Mesendoderm (in vitro differentiated cells): ENCODE results near the gene TRIM37. TPM values are rescaled to one million over a fixed set of nuclear protein-coding genes. Genes with fewer than 3 reads are reported as not detected.
A peak's percentile ranks its signal among the peaks of the same experiment; 100 is the strongest.

Experiments used
- DNase-seq: peaks from one replicate; pipeline ENCODE4 v3.0.0; 2013
- H2AK5ac ChIP-seq: 2 replicates; pipeline ENCODE4 v1.6.1; 2013; ENCODE audit warnings: low read length, inconsistent platforms
- H2BK120ac ChIP-seq: 2 replicates; pipeline ENCODE4 v1.6.1; 2013; ENCODE audit warnings: low read depth, mild to moderate bottlenecking, low read length, moderate library complexity, mixed read lengths
- H2BK15ac ChIP-seq: replicated peaks from 2 replicates; pipeline ENCODE4 v1.6.1; 2013; ENCODE audit warnings: low read depth, mild to moderate bottlenecking, moderate library complexity
- H2BK5ac ChIP-seq: 2 replicates; pipeline ENCODE4 v1.6.1; 2013; ENCODE audit warnings: low read length, inconsistent platforms
- H3K18ac ChIP-seq: 2 replicates; pipeline ENCODE4 v1.6.1; 2013; ENCODE audit warnings: mild to moderate bottlenecking, low read length, mixed read lengths
- H3K23ac ChIP-seq: one replicate; pipeline ENCODE4 v1.6.1; 2013; ENCODE audit warnings: low read length
- H3K27ac ChIP-seq: 2 replicates; pipeline ENCODE4 v1.5.1; 2013; ENCODE audit warnings: low read depth, mild to moderate bottlenecking, inconsistent platforms, low read length, moderate library complexity
- H3K27me3 ChIP-seq: 2 replicates; pipeline ENCODE4 v1.6.1; 2013; ENCODE audit warnings: low read length, control low read depth, mild to moderate bottlenecking, inconsistent platforms; ENCODE audit not compliant: insufficient read depth, poor library complexity
- H3K36me3 ChIP-seq: 2 replicates; pipeline ENCODE4 v1.6.1; 2013; ENCODE audit warnings: low read length, inconsistent platforms; ENCODE audit not compliant: control insufficient read depth, insufficient read depth
- H3K4ac ChIP-seq: one replicate; pipeline ENCODE4 v1.6.1; 2013; ENCODE audit warnings: low read depth, mild to moderate bottlenecking, low read length, moderate library complexity
- H3K4me1 ChIP-seq: 2 replicates; pipeline ENCODE4 v1.6.1; 2013; ENCODE audit warnings: low read depth, low read length, inconsistent platforms; ENCODE audit not compliant: control insufficient read depth
- H3K4me2 ChIP-seq: 2 replicates; pipeline ENCODE4 v1.6.1; 2013; ENCODE audit warnings: low read length
- H3K4me3 ChIP-seq: 2 replicates; pipeline ENCODE4 v1.5.1; 2013; ENCODE audit warnings: mild to moderate bottlenecking, low read length
- H3K56ac ChIP-seq: one replicate; pipeline ENCODE4 v1.6.1; 2013; ENCODE audit warnings: low read length
- H3K79me1 ChIP-seq: 2 replicates; pipeline ENCODE4 v1.6.1; 2013; ENCODE audit warnings: low read length, inconsistent platforms
- H3K79me2 ChIP-seq: 2 replicates; pipeline ENCODE4 v1.6.1; 2013; ENCODE audit warnings: mild to moderate bottlenecking, low read length; ENCODE audit not compliant: control insufficient read depth, insufficient read depth
- H3K9ac ChIP-seq: 2 replicates; pipeline ENCODE4 v1.6.1; 2013; ENCODE audit warnings: low read length, inconsistent platforms
- H4K5ac ChIP-seq: one replicate; pipeline ENCODE4 v1.6.1; 2013; ENCODE audit warnings: low read length
- H4K8ac ChIP-seq: one replicate; pipeline ENCODE4 v1.6.1; 2013; ENCODE audit warnings: low read depth, mild to moderate bottlenecking, control low read depth, low read length, moderate library complexity
- whole genome bisulfite sequencing: extraction: QIAGEN DNeasy Blood & Tissue Kit; methylation state at CpG from one replicate; pipeline ENCODE4 v1.1.7; 2013; ENCODE audit warnings: low lambda C conversion rate, missing lambda C conversion rate; ENCODE audit not compliant: insufficient coverage; ENCODE audit errors: extremely low coverage; 5-methylcytosine and 5-hydroxymethylcytosine counted together
- polyA plus RNA-seq, 2 experiments: library from polyadenylated mRNA; stranded (reverse); fragments of 200-250 nt; gene quantifications; one replicate each; pipeline ENCODE4 v1.2.3, GENCODE V29; 2013

The TRIM37 gene, protein sequence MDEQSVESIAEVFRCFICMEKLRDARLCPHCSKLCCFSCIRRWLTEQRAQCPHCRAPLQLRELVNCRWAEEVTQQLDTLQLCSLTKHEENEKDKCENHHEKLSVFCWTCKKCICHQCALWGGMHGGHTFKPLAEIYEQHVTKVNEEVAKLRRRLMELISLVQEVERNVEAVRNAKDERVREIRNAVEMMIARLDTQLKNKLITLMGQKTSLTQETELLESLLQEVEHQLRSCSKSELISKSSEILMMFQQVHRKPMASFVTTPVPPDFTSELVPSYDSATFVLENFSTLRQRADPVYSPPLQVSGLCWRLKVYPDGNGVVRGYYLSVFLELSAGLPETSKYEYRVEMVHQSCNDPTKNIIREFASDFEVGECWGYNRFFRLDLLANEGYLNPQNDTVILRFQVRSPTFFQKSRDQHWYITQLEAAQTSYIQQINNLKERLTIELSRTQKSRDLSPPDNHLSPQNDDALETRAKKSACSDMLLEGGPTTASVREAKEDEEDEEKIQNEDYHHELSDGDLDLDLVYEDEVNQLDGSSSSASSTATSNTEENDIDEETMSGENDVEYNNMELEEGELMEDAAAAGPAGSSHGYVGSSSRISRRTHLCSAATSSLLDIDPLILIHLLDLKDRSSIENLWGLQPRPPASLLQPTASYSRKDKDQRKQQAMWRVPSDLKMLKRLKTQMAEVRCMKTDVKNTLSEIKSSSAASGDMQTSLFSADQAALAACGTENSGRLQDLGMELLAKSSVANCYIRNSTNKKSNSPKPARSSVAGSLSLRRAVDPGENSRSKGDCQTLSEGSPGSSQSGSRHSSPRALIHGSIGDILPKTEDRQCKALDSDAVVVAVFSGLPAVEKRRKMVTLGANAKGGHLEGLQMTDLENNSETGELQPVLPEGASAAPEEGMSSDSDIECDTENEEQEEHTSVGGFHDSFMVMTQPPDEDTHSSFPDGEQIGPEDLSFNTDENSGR
- 30.2 TPM for polyA plus RNA-seq (2013, experiment 1 of 2)
- 30.3 TPM for polyA plus RNA-seq (2013, experiment 2 of 2)

DNA sequence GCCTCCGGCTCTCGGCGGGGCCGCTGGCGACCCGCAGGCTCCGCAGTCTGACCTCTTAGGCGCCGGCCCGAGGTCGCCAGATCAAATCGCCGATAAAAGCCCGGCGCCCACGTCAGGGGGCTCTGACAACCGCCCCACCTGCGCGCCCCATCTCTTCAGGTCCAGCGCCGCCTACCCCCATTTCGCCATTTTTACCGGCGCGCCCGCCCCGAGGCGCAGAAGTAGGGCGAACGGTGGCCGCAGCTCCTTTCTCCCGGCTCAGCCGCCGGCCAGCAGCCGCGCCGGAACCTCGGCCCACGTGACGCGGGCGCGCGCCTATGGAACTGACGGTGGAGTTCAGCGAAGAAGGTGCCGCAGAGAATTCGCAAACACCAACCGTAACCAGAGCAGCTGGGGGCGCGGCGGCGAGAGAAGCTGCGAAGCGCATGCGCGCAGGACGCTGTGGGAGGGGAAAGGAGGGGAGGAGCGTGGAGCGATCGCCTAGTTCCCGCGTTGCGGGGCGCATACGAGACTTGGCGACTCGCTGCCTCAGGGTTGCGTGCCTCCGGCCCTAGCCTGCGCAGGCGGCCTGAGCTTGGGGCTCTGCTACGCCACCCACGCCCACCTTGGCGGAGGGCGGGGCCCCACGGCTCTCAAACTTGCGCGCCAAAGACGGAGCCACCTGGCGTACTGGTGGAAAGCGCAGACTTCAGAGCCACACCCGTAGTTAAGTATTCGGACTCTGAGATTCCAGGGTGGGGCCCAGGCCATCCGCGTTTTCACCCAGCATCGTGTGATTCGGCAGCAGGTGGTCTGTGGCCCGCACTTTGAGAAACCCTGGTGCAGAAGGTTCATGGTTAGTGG, at the start of gene TRIM37:
TRIM37 (minus strand) TSS at position 418 of the 843 bp plus-strand sequence. CDS start 419 bp downstream, outside the sequence.
- Histone ChIP-seq H3K36me3 (no peaks in the 10 kb centered on the region), H2AK5ac (no peak within 1 kb of the TSS), H3K79me1 (peaks cover 2% of the 10 kb centered on the region)

DNA sequence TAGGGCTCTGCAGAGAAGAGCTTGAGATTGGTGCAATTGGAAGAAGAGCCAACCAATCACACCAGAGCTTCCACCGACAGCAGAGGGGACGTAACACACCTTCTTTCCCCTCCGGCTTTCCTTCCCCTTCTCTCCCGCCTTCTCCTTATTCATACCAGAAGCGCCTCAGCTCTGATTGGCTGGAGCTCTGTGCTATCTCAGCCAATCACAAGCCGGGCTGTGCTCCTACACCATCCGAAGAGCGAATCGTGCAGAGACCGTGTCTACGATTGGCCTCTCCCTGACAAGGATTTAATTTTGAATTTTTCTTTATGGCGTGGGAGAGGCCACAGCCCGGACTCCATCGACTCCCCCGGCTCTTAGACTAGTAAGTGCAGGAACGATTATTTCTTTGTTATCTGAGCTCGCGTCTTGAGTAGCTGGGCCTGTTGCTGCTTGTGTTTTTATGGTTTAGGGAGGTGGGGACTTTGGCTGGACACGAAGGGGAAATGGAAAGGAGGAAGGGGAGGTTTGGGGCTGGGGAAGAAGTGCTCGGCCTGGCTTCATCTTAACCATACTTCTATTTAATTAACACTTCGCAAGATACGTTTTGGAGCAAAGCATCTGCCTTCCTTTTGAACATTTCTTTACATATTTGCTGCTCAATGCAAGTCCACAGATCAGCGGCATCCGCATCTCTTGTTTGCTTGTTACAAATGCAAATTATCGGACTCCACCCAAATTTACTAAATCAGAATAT, 48.9 kb upstream of the TRIM37 start, which contains the start of gene PRR11:
PRR11 (plus strand) TSS at position 308 of the 739 bp plus-strand sequence. CDS start 14,007 bp downstream, outside the sequence.
- Histone ChIP-seq H3K4me3 (peak within 1 kb of the TSS; percentile 92), H2BK15ac (no peak within 1 kb of the TSS), H4K8ac (no peak within 1 kb of the TSS), H3K79me2 (peaks cover 54% of the 10 kb centered on the region), H3K27me3 (no peaks in the 10 kb centered on the region), H3K9ac (peak within 1 kb of the TSS; percentile 93), H3K27ac (peak within 1 kb of the TSS; percentile 94), H3K79me1 (peaks cover 8% of the 10 kb centered on the region), H2BK5ac (peak within 1 kb of the TSS; percentile 60), H3K36me3 (no peaks in the 10 kb centered on the region), H3K18ac (peak within 1 kb of the TSS; percentile 73), H3K23ac (no peak within 1 kb of the TSS), H2AK5ac (no peak within 1 kb of the TSS), H2BK120ac (peak within 1 kb of the TSS; percentile 93), H3K4me1 (peaks cover 2% of the 10 kb centered on the region), H3K4me2 (peak within 1 kb of the TSS; percentile 57), H3K4ac (peak within 1 kb of the TSS; percentile 93), H3K56ac (peak within 1 kb of the TSS; percentile 98), H4K5ac (peak within 1 kb of the TSS; percentile 84)
- no CpG with 5 or more reads among the region's 25 CpGs for WGBS
- no peak for DNase-seq

More for the DNA sequence above, at the start of gene TRIM37:
- no peak within 1 kb of the TSS for H4K8ac ChIP-seq
- H3K4me3 ChIP-seq, result peak within 1 kb of the TSS; percentile 62
- H3K18ac ChIP-seq, result peak within 1 kb of the TSS; percentile 7
- no peaks in the 10 kb centered on the region for H3K4me1 ChIP-seq
- peak within 1 kb of the TSS; percentile 92 for H3K4me2 ChIP-seq
- H3K23ac ChIP-seq, result no peak within 1 kb of the TSS
- peak within 1 kb of the TSS; percentile 18 for H3K4ac ChIP-seq
- H3K27me3 ChIP-seq, result no peaks in the 10 kb centered on the region
- no peak within 1 kb of the TSS for H2BK120ac ChIP-seq
- H3K79me2 ChIP-seq, result peaks cover 19% of the 10 kb centered on the region
- H3K9ac ChIP-seq, result peak within 1 kb of the TSS; percentile 88
- no CpG with 5 or more reads among the region's 89 CpGs for WGBS
- no peak within 1 kb of the TSS for H2BK15ac ChIP-seq
- peak; percentile 99 for DNase-seq
- H4K5ac ChIP-seq, result no peak within 1 kb of the TSS
- no peak within 1 kb of the TSS for H2BK5ac ChIP-seq
- peak within 1 kb of the TSS; percentile 92 for H3K56ac ChIP-seq
- H3K27ac ChIP-seq, result peak within 1 kb of the TSS; percentile 86

DNA sequence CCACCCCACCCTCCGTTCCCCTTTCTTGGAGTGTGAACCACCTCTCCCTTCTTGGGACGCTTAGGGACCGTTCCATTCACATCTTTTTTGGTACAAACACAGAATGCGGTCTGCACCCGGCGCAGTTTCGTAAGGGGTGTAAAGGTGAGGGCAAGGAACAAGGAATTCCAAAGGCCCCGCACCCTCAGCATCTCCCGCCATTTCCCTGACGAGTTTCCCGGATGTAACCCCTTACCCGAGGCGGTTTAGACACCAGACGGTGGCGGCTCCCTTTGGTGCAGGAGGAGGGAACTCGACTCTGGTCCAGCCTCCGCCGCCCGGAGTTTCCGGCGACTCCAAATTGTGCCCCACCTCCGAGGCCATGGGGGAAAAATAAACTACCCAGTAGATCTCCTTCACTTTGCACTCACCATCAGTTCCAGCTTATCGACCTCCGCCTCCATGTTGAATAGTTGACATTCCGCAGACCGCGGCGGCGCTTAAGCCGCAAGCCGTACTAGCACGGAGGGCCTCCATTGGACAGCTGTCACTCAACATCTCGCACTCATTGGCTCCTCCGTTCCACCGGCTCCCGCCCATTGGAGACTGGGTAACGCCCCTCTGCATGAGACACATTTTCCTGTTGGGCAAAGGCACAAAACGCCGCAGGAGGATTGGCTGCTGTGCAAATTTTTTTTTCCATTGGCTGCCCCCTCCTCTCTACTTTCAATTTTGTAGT, 48.2 kb upstream of the TRIM37 start, which contains the start of gene SKA2:
SKA2 (minus strand) TSS at position 466 of the 718 bp plus-strand sequence; CDS start at position 443, 23 bp downstream.
- H3K4me1 ChIP-seq, result peaks cover 2% of the 10 kb centered on the region
- H3K79me2 ChIP-seq, result peaks cover 55% of the 10 kb centered on the region
- H3K27ac ChIP-seq, result peak within 1 kb of the TSS; percentile 94
- peak within 1 kb of the TSS; percentile 60 for H2BK5ac ChIP-seq
- H2AK5ac ChIP-seq, result no peak within 1 kb of the TSS
- peak within 1 kb of the TSS; percentile 35 for H3K4me2 ChIP-seq
- peak within 1 kb of the TSS; percentile 93 for H3K9ac ChIP-seq
- H3K23ac ChIP-seq, result no peak within 1 kb of the TSS
- peak within 1 kb of the TSS; percentile 98 for H3K56ac ChIP-seq
- H2BK120ac ChIP-seq, result peak within 1 kb of the TSS; percentile 93
- H3K36me3 ChIP-seq, result no peaks in the 10 kb centered on the region
- no peak within 1 kb of the TSS for H2BK15ac ChIP-seq
- H3K4me3 ChIP-seq, result peak within 1 kb of the TSS; percentile 92
- no CpG with 5 or more reads among the region's 39 CpGs for WGBS
- H4K5ac ChIP-seq, result peak within 1 kb of the TSS; percentile 84
- H4K8ac ChIP-seq, result no peak within 1 kb of the TSS
- peak within 1 kb of the TSS; percentile 73 for H3K18ac ChIP-seq
- H3K79me1 ChIP-seq, result peaks cover 10% of the 10 kb centered on the region
- H3K27me3 ChIP-seq, result no peaks in the 10 kb centered on the region
- peak; percentile 100 for DNase-seq
- H3K4ac ChIP-seq, result peak within 1 kb of the TSS; percentile 93

DNA sequence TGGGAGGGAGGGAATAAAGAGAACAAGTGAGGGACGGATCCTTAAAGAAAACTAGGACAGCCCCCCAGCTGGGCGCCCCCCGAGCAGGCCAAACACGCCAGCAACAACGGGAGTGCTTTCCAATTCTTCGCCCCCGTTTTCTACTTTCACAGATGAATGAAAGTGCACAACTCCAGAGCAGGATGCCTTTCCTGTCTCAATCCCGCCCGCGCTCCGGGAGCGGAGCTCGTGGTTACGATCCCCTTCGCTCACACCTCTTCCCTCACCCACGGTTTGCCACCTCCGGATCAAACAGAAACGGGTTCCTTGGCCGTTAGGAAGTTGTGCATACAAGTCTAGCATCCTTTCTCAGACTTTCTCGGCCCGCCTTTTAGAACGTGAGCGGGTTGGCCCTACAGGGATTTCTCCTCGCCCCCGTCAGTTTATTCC, 47.6 kb upstream of the TRIM37 start:
- H3K56ac ChIP-seq, result peak overlapping the region; percentile 98
- no peak overlapping the region for H3K23ac ChIP-seq
- DNase-seq, result peak; percentile 69
- peak overlapping the region; percentile 63 for H2BK120ac ChIP-seq
- H3K4me3 ChIP-seq, result peak overlapping the region; percentile 92
- no peaks in the 10 kb centered on the region for H3K27me3 ChIP-seq
- H3K27ac ChIP-seq, result peak overlapping the region; percentile 94
- H3K79me1 ChIP-seq, result peaks cover 9% of the 10 kb centered on the region
- no peak overlapping the region for H4K5ac ChIP-seq
- H3K9ac ChIP-seq, result peak overlapping the region; percentile 93
- H2AK5ac ChIP-seq, result no peak overlapping the region
- no CpG with 5 or more reads among the region's 25 CpGs for WGBS
- H3K4me2 ChIP-seq, result peak overlapping the region; percentile 11
- no peaks in the 10 kb centered on the region for H3K36me3 ChIP-seq
- H2BK5ac ChIP-seq, result peak overlapping the region; percentile 0
- H4K8ac ChIP-seq, result no peak overlapping the region
- H3K18ac ChIP-seq, result peak overlapping the region; percentile 73
- no peak overlapping the region for H2BK15ac ChIP-seq
- peak overlapping the region; percentile 93 for H3K4ac ChIP-seq
- peaks cover 56% of the 10 kb centered on the region for H3K79me2 ChIP-seq
- peaks cover 2% of the 10 kb centered on the region for H3K4me1 ChIP-seq
